OCI-LY1 (cell line): Measurements from ENCODE around the gene ARL3.

ENCODE experiments used
- H2AFZ ChIP-seq: fragments of 200-600 bp; sonication (generic), shearing (Covaris generic); 2 replicates; pipeline ENCODE4 v1.6.0; 2014; ENCODE audit warnings: antibody characterized with exemption, mild to moderate bottlenecking, low read length
- H3F3A ChIP-seq: fragments of 200-600 bp; sonication (generic), shearing (Covaris generic); 2 replicates; pipeline ENCODE4 v1.6.0; 2014; ENCODE audit warnings: mild to moderate bottlenecking, antibody characterized with exemption, low read length, moderate library complexity; ENCODE audit not compliant: insufficient read depth
- H3K27ac ChIP-seq: fragments of 200-600 bp; sonication (generic); 2 replicates; pipeline ENCODE4 v1.5.1; 2014; ENCODE audit warnings: low read length, mixed run types, mild to moderate bottlenecking, low read depth; ENCODE audit not compliant: poor library complexity, severe bottlenecking
- H3K27me3 ChIP-seq: fragments of 200-600 bp; sonication (generic); 2 replicates; pipeline ENCODE4 v1.6.0; 2014; ENCODE audit warnings: antibody characterized with exemption, mild to moderate bottlenecking, low read length, moderate library complexity; ENCODE audit not compliant: insufficient read depth
- H3K36me3 ChIP-seq: fragments of 200-600 bp; sonication (generic); 2 replicates; pipeline ENCODE4 v1.6.1; 2014; ENCODE audit warnings: mild to moderate bottlenecking, antibody characterized with exemption, low read length, moderate library complexity, mixed read lengths; ENCODE audit not compliant: insufficient read depth
- H3K4me1 ChIP-seq: fragments of 200-600 bp; sonication (generic); 2 replicates; pipeline ENCODE4 v1.5.1; 2014; ENCODE audit warnings: mild to moderate bottlenecking, low read length, moderate library complexity; ENCODE audit not compliant: insufficient read depth, severe bottlenecking
- H3K4me2 ChIP-seq: fragments of 200-600 bp; sonication (generic), shearing (Covaris generic); 2 replicates; pipeline ENCODE4 v1.6.1; 2014; ENCODE audit warnings: low read length
- H3K4me3 ChIP-seq: fragments of 200-600 bp; sonication (generic); 2 replicates; pipeline ENCODE4 v1.5.1; 2014; ENCODE audit warnings: low read length, low read depth, mild to moderate bottlenecking, mixed read lengths; ENCODE audit not compliant: poor library complexity, severe bottlenecking
- H3K79me2 ChIP-seq: fragments of 200-600 bp; shearing (Covaris generic); 2 replicates; pipeline ENCODE4 v1.6.1; 2016; ENCODE audit warnings: mixed run types, low read length, mixed read lengths; ENCODE audit not compliant: insufficient read depth
- H3K9ac ChIP-seq: fragments of 200-600 bp; sonication (generic), shearing (Covaris generic); 2 replicates; pipeline ENCODE4 v1.6.1; 2014; ENCODE audit warnings: mild to moderate bottlenecking, low read length, mixed read lengths
- H3K9me2 ChIP-seq: fragments of 200-600 bp; sonication (generic), shearing (Covaris generic); 2 replicates; pipeline ENCODE4 v1.6.1; 2014; ENCODE audit warnings: low read depth, mild to moderate bottlenecking, low read length, mixed read lengths
- H3K9me3 ChIP-seq: fragments of 200-600 bp; shearing (Covaris generic); 2 replicates; pipeline ENCODE4 v1.6.1; 2014; ENCODE audit warnings: low read length, mixed read lengths
- H4K20me1 ChIP-seq: fragments of 200-600 bp; sonication (generic), shearing (Covaris generic); 2 replicates; pipeline ENCODE4 v1.6.0; 2016; ENCODE audit warnings: mild to moderate bottlenecking, low read length; ENCODE audit not compliant: insufficient read depth
- CTCF ChIP-seq: fragments of 200-600 bp; sonication (generic), shearing (Covaris generic); IDR thresholded peaks from 2 replicates; pipeline ENCODE4 v1.5.1; 2017; ENCODE audit warnings: mild to moderate bottlenecking, antibody characterized with exemption, low read length, moderate library complexity, mixed read lengths
- EZH2 ChIP-seq: fragments of 200-600 bp; sonication (generic), shearing (Covaris generic); IDR thresholded peaks from 2 replicates; pipeline ENCODE4 v1.8.0; 2017; ENCODE audit warnings: borderline replicate concordance, mixed run types, mild to moderate bottlenecking, antibody characterized with exemption, low read length, moderate library complexity, mixed read lengths

The ARL3 gene

DNA sequence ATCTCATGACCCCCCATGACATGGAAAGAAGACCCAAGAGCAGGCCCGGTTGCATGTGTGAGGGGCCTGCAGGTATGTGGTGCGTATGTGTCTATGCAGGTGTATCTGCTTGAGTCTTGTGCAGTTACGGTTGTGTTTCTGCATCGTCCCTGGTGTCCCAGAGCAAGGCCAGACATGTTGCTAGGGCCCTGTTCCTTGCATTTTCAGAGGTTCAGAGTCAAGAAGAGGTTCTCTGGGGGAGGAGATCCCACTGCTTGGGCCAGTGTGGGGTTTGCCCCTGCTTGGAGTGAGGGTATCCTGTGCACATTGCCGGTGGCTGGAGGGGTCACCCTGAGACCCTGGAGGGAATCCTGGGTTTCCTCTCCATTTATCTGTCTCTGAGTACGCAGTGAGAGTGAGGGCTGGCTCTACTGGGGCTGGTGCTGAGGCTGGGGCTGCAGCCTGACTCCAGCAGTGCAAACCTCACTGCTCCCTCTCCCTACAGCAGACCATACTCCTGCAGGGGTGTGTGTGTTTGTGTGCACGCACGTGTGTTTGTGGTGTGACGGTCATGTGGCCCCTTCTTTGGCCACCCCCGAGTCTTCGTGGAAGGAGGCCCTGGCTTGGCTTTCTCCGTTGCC, 65.8 kb downstream of the ARL3 start:
- Histone ChIP-seq H3K27me3 (no peaks in the 10 kb centered on the region), H2AFZ (no peak overlapping the region), H3K4me3 (peak overlapping the region; percentile 90), H3K27ac (peak overlapping the region; percentile 98), H3K4me1 (peaks cover 75% of the 10 kb centered on the region), H3K79me2 (peaks cover 7% of the 10 kb centered on the region; the same call in 1 of the 2 replicates), H4K20me1 (no peaks in the 10 kb centered on the region), H3K9me2 (no peaks in the 10 kb centered on the region), H3K9me3 (no peaks in the 10 kb centered on the region), H3K4me2 (peak overlapping the region; percentile 94), H3K36me3 (peaks cover 4% of the 10 kb centered on the region; the same call in 1 of the 2 replicates), H3K9ac (peak overlapping the region; percentile 83; the same call in 1 of the 2 replicates), H3F3A (peaks cover 9% of the 10 kb centered on the region)
- TF ChIP-seq EZH2 (no peak), CTCF (no peak)

DNA sequence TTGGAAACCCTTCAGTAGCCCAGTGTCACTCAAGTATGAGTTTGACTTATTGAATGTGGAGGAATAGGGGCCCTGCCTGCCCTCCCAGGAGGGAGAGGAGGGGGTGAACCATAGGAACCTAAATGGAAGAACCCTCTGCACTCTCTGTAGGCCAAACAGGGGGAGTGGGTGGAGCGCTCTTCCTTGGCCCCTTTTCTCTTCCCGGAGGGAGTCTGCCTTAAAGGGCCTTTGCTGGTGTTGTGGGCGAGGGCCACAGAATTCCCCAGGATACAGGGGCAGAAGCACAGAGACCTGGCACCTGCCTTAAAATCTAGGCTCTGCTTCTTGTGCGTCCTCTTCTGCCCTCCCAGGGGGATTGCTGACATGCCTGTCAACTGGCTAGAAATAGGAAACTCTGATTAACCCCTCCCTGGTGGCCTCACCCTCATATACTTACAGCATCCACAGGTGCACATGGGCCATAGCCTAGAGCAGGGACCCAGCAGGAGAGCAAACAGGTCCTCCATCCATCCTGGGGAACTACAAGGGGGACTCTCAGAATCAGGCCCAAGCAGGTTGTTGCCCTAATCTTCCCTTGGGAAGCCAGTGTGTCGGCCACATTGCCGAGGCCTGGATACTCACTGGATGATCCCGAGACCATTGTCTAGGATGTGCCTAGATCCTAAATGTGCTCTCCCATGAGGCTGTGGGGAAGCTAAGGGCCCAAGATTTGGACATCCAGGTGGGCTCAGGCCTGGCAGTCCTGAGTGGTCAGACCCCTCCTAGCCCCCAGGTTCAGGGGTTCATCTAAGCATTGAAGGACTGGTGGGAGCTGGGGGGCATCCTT, 66.5 kb downstream of the ARL3 start:
- no peak for TF ChIP-seq EZH2
- no peak for TF ChIP-seq CTCF
- peak overlapping the region; percentile 94 for H3K4me2 ChIP-seq
- peaks cover 5% of the 10 kb centered on the region; the same call in 1 of the 2 replicates for H3K79me2 ChIP-seq
- no peaks in the 10 kb centered on the region for H4K20me1 ChIP-seq
- peak overlapping the region; percentile 90 for H3K4me3 ChIP-seq
- peak overlapping the region; percentile 83; the same call in 1 of the 2 replicates for H3K9ac ChIP-seq
- H3K27me3 ChIP-seq: no peaks in the 10 kb centered on the region
- H2AFZ ChIP-seq: no peak overlapping the region
- H3K9me3 ChIP-seq: no peaks in the 10 kb centered on the region
- H3K9me2 ChIP-seq: no peaks in the 10 kb centered on the region
- H3K4me1 ChIP-seq: peaks cover 68% of the 10 kb centered on the region
- peak overlapping the region; percentile 98 for H3K27ac ChIP-seq
- H3K36me3 ChIP-seq: no peaks in the 10 kb centered on the region
- H3F3A ChIP-seq: peaks cover 9% of the 10 kb centered on the region

DNA sequence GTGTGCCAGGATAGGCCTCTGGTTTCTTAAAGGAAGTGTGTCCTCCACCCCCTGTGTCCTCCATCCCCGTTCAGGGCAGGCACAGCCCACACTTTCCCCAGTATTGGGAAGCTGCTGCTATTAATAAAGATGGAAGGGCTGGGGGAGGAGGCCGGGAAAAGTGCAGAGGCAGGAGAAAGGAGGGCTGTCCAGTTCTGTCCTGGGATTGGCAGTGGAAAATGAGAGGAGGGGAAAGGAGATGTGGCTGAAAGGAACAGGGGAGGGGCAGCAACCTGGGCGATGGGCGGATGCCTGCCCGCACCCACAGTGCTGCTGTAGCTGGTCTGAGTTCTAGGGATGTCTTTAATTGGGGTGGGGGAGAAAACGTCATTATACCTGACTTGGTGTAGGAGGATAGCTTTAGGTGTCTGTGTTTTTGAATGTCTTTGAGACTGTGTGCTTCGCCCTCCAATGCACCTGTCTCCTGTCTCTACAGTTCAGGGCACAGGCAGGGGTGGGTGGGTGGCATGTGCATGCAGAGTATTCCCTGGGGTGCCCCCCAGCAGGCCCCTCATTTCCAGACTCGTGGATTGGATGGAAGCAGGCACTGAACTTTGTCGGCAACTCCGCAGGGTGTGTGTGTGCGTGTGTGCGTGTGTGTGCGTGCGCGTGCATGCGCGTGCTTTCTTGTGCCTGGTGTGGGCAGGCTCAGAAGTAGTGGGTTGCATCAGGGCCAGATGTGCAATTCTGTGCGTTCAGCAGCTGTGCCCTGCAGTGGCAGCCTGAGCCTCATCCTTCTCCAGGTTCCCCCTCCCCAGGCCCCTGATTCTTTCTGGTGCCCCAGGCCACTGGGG, 67.4 kb downstream of the ARL3 start:
- Histone ChIP-seq H3K27ac (peak overlapping the region; percentile 98), H3K27me3 (no peaks in the 10 kb centered on the region), H3K36me3 (no peaks in the 10 kb centered on the region), H3K9me2 (no peaks in the 10 kb centered on the region), H2AFZ (no peak overlapping the region), H3K9ac (peak overlapping the region; percentile 90), H3K79me2 (peaks cover 5% of the 10 kb centered on the region; the same call in 1 of the 2 replicates), H3F3A (peaks cover 3% of the 10 kb centered on the region; the same call in 1 of the 2 replicates), H3K4me3 (peak overlapping the region; percentile 90), H3K4me1 (peaks cover 59% of the 10 kb centered on the region), H3K9me3 (no peaks in the 10 kb centered on the region), H3K4me2 (peak overlapping the region; percentile 94), H4K20me1 (no peaks in the 10 kb centered on the region)
- TF ChIP-seq CTCF (no peak), EZH2 (no peak)
